HG03159 (cell line): ENCODE results near the gene PHF10.

ENCODE experiments used
- ATAC-seq: cut with Tn5 transposase; IDR thresholded peaks from one replicate; pipeline ENCODE4 v1.9.1; 2021; ENCODE audit warnings: mild to moderate bottlenecking, moderate library complexity; ENCODE audit not compliant: unreplicated experiment

PHF10 gene

DNA sequence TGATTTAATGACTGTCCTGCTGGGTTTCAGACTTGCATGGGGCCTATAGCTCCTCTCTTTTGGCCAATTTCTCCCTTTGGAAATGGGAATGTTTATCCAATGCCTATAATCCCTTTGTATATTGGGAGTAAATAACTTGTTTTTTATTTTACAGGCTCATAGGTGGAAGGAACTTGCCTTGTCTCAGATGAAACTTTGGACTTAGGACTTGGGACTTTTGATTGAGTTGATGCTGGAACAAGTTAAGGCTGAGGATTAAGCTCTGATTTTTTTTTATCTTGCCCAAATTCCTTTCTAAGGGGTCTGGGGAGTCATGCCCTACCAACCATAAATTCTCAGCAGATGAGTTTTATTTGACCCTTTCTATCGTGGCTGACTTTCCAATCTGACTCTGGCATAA, 46.0 kb downstream of the PHF10 start:
- ATAC-seq, result no peak

DNA sequence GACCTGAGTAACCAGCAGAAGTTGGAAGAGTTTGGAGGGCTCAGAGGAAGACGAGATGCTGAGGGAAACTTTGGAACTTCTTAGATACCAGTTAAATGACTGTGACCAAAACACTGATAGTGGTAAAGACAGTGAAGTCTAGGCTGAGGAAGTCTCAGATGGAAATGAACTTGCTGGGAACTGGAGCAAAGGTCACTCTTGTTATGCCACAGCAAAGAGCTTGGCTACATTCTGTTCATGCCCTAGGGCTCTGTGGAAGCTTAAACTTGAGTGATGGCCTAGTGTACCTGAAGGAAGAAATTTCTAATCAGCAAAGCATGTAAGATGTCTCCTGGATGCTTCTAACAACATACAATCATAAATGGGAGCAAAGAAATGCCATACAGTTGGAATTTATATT, 47.2 kb downstream of the PHF10 start:
- no peak for ATAC-seq

DNA sequence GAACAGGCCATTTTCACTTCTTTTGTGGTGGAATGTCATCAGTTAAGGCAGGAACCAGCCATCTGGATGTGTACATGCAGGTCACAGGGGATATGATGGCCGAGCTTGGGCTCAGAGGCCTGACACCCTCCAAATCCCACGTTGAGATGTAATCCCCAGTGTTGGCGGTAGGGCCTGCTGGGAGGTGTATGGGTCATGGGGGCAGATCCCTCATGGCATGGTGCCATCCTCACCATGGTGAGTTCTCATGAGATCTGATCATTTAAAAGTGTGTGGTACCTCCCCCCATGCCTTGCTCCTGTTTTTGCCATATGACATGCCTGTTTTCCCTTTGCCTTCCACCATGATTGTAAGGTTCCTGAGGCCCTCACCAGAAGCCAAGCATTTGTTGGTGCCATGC, 49.3 kb downstream of the PHF10 start:
- no peak for ATAC-seq

DNA sequence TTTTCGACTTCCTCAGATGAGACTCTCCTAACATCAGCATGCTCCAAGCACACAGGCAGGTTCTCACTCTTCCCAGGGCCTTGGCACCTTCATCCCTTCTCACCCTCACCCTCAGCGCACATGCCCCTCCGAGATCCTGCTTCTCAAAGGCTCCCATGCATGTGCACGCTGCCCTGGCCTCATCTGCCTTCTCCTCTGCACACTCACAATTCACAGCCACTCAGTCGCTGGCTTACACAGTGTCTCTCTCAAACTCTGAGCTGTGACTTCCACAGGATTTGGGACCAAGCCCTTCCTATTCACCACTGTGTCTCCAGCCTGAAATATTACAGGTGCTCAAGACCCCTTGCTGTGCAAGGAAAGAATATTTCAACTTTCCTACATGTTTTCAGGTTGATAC, 52.7 kb downstream of the PHF10 start:
- no peak for ATAC-seq

DNA sequence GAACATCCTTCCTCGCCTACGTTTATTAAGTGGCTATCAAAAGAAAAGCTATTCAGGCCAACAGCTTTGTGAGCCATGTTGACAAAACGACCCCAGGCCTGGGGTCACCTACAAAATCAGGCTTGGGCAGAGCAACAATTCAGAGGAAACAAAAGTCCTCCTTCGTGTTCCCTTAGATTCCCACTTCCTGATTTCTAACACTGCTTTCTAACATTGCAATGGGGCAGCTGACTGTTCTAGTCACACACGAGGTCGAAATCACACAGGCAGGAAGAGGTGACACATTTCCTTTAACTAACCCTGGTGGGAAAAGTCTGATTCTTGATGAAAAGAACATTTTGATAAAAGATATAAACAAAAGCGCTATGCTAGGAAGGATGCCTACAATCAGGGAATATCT, 54.4 kb downstream of the PHF10 start:
- ATAC-seq, result no peak

DNA sequence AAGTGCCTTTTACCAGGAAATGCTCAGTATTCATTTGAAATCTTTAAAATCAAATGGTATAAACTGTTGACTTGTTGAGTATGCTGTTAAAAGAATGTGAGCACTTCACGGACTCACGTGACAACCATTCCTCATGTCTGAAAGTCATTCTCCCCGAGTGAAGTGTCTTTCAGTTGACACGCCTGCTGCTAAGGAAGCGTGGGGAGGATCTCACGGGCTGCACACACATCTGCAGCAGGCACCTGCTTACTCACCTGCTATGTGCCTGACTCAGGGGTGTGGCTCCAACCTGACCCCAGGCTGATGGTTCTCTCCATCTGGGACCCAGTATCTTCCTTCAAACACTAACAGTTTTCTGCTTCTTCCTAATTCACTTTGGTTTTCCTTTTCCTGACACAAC, 55.2 kb downstream of the PHF10 start:
- no peak for ATAC-seq

DNA sequence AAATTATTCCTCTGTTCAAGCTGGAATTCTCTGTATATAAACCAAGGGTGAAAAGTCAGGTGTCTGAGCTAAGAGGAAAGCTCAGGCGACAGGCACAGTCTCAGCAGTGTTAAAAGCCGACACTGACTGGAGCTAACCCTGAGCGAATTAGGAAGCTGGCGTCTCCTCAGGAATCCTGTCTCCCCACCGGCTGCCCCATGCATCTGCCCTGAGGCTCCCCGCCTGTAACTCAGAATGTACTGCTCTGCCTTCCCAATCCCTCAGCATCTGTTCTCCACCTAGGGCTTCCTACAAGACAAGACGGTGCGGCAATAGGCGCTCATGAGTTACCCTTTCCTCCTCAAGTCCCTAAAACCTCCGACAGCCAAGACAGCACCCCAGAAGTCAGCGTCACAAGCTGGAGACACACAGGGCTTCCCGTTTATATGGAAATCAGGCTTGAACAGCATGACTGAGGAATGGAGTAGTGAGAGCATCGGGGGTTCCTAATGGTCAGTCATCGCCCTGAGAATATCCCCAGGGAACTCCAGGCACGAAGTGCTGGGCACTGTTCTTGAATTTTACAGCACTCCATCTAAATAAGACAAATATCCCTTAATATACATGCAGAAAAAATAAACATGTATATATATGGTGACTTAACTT, 56.0 kb downstream of the PHF10 start:
- no peak for ATAC-seq

DNA sequence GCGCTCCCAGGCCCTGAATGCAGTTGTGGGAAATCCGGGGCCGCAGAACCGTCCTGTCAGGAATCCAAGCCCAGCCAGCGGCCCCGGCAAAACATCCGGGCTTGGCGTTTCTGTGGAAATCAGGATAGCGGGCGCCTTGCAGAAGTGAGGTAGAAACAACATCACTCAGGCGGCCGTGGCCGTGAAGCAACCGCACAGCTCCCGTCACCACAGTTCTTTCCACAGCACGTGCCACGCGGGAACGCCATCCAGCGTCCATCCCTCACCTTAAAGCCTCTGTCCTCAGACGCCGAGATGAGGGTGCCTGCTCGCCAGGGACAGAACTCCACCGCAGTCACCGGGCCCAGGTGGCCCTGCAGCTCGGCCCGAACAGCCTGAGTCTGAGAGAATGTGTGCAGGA, 56.6 kb downstream of the PHF10 start:
- no peak for ATAC-seq

DNA sequence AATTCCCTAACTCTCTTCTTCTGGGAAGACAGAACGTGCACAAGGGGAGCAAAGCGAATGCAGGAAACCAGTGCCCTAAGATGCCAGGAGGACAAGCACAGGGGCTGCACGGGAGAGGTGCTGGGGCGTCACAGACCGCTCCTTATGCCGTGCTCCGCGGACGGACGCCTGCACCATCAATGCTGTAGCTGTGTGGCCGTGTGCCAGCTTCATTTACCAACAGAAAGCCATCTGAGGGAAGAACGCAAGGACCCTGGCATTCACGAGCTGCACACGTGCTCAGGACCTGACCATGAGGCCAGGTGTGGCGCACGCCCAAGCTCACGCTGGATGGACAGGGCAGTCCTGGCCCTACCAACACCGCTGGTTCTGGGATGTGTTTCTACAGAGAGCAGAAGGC, 57.9 kb downstream of the PHF10 start:
- no peak for ATAC-seq

DNA sequence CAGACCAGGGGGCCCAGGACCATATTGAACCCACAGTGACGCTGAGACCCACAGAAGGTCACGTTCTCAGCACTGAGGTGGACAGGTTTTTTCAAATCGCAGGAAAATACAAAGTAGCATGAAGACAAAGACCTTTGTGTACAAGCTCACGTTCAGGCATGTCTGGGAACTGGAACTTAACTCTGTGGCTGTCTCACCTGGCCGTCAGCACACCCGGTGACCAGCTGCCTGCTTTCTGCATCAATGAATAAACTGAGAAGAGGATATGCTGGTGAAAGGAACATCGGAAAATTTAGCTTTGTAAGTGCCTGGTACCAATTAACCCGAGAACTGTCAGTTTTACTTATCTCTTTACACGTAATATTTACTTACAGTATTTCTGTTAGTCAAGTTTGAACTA, 59.0 kb downstream of the PHF10 start:
- no peak for ATAC-seq

DNA sequence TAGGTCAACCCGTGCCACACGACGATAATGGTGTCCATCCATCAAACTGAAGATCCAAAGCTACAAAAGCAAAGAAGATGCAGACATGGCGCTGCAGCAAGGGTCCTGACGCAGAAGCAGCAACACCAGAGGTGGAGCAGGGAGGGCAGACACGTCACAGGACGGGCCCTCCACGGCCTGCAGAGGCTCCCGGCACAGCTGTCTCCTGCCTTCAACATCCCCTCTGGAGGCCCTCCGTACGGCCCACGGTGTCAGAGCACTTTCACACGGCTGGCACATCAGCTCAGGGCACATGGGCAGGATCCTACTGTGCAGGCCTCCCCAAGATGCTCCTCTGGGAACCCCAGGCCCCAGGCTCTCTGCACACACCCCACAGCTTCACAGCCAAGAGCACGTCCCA, 60.1 kb downstream of the PHF10 start:
- no peak for ATAC-seq

DNA sequence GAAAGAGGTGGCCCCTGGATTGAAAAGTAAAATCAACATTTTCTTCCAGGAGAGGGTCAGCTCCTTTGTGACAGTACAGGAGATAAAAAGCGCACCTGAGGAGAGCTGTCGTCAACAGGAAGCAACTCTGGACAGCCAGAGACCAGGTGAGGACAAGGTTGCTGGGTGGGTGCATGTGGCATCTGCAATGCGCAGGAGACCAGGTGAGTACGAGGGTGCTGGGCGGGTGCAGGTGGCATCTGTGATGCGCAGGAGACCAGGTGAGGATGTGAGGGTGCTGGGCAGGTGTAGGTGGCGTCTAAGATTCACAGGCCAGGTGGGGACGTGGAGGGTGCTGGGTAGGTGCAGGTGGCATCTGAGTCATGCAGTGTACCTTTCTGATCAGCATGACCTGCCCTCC, 60.8 kb downstream of the PHF10 start:
- no peak for ATAC-seq

DNA sequence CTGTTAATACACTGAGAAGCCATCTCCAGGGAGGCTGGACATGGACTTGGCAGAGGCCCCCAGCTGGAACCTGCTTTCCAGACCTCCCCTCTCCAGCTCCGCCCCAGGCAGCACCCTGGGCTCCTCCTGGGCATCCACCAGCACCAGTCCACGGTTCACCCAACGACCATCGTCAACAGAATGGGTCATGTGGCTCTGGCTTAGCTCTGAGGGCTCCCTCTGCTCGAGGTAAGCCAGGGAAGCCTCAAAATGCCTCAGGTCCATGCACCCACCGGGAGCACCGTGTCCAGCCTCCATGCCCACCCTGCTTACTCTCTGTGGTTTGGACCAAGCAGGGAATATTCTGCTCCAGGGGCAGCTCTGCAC, 62.9 kb downstream of the PHF10 start:
- ATAC-seq, result no peak

DNA sequence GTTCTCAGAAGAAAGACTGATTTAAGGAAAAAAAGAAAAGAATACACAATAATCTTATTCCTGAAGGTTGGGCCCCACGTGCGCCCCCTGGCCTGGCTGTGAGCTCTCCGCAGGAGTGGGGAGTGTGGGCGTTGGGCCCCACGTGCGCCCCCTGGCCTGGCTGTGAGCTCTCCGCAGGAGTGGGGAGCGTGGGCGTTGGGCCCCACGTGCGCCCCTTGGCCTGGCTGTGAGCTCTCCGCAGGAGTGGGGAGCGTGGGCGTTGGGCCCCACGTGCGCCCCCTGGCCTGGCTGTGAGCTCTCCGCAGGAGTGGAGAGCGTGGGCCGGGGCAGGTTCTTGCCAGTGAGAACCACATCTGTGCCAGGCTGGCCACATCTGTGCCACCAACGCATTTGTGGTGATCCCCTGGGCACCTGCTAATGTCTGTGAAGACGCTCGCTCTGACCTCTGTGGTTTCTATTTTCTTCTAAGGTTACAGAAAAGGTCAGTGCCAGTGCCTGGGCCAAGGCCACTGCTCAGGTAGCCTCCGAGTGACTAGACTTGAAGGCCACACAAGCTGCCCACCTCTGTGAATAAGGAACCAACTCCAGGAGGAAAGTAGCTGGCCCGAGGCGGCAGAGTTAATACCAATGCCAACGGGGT, 63.4 kb downstream of the PHF10 start:
- no peak for ATAC-seq

DNA sequence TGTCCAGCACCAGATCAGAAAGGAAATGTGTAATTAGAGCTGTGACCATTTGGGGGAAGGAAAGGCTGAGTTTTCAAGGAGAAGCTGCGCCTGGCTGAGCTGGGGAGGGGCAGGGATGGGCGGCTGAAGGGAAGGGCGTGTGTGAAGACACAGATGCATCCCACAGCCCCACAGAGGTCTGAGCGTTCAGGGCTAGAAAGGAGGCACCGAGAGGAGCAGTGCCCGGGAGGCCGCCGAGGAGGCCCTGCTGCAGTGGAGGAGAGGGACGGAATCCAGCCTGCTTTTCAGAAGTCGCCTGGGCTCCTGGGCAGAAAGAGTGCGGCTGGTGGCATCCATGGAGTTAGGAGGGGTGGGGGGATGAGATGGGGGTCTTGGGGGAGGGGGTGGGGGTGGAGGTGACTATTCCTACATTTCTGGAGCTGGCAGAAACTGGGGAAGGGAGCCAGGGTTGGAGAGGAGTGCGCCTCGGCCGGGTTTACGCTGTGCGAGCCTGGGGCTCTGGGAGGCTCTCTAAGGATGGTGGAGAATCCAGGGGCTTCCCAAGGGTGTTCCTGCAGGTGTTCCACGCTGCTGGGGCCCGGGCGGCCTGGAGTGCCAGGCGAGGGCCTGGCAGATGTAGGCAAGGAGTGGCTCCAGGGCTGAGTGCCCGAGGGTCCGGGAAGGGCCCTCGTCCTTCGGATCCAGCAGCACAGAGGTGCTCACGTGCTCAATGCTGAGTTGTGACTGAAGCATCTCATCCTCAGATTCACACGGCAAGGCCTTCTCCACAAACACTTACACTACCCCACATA, 64.3 kb downstream of the PHF10 start:
- ATAC-seq, result no peak

DNA sequence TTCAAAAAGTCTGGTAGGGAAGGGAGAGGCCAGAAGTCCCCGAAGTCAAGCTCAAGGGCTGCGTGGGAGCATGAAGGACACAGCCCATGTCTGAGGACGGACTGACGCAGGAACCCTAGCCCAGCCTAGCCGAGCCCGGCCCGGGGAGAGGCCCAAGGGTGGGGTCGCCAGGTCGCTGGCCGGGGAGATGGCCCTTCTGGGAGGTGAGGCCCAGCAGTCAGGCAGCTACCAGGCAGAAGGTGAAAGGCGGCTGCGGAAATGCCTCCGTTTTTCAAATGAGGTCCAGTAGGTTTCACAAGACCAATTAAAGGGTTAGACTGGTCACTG, 67.1 kb downstream of the PHF10 start:
- no peak for ATAC-seq

DNA sequence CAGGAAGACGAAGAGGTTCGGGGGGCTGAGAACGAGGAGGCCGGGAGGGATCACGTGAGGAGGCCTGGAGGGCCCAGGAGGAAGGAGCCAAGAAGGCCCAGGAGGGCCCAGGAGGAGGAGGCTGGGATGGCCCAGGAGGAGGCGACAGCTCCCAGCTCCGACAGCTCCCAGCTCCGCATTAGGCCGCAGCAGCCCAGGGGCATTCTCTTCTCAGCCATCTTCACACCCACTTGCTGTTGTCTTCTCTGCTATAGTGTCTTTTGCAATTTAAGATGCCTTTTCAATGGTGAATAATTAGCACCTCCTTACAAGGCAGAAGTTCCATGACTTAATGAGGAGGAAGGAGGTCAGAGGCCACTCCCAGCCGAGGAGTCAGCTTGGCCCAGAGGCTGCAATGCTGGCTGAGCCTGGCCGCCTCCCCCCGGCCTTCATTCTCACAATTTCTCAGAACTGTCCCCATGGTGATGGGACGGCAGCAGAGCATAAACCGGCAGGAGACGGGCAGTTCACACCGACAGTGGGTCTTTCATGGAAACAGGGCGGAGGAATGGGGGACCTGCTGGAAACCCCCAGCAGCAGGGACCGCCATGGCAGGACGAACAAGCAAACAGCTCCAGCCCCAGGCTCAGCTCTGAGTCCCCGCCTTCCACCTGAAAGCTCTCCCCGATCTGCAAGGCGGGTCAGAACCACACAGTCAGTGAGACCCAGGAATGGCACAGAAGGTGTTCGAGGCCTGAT, 67.6 kb downstream of the PHF10 start:
- ATAC-seq, result no peak

DNA sequence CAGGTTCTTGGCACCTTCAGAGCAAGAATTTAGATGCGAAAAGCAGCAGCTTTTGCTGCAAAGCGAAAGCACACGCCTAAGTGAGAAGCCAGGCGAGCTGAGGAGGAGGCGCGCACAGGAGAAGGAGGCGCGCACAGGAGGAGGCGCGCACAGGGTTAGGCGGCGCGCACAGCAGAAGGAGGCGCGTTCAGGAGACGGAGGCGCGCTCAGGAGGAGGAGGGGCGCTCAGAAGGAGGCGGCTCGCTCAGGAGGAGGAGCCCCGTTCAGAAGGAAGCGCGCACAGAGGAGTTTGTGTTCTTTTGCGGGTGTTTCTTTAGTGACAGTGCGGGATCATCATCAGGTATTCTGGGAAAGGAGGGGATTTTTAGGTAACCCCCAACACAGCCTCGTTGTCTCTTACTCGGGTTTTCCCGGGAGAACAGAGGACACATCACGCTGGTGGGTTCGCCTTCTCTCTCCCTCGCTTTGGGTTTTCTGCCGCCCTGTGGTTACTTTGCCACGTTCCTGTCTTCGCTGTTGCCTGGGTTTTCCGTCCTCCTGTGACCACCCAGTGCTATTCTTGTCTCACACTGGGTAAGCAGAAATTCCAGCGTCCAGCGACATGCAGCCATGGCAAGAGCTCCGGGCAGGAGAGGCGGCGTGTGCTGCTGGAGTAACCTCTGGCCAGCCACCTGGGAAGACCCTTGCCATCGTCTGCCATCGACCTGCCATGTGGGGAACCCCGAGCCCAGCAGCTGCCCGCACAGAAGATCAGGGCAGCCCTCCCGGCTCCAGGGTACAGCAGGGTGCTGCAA, 69.5 kb downstream of the PHF10 start:
- peak; percentile 99 for ATAC-seq
